ENCODE results near the gene LATS2.

The LATS2 gene

GRCh38 chr13:21015284-21015683 is 46.1 kb downstream of the LATS2 start:
- no peak for DNase-seq (ENCODE audit: low spot score)

GRCh38 chr13:21014502-21015170 is 46.8 kb downstream of the LATS2 start:
- DNase-seq (ENCODE audit: low spot score), result no peak

DNA sequence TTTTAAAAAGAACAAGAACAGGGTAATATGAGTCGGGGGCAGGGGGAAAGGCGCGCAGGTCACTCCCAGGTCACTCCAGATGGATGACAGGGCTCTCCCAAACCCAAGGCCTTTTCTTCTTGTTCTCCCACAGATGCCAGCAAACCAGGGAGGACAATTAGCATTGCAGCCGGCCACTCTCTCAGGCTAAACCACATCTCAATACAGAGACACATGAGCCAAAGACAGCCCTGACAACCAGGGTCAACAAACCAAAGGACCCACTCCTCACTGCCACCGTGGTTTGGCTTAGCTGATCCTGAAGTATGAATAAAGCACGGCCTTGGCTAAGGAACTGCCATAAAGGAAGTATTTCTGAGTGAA is 47.3 kb downstream of the LATS2 start:
- DNase-seq (ENCODE audit: low spot score), result no peak

DNA sequence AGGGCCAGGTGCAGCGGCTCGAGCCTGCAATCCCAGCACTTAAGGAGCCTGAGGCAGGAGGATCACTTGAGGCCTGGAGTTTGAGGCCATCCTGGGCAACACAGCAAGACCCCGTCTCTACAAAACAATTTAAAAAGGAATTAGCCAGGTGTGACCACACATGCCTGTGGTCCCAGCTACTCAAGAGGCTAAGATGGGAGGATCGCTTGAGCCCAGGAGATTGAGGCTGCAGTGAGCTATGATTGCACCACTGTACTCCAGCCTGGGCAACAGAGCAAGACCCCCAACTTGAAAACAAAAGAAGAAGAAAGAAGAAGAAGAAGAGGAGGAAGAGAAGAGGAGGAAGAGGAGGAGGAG is 47.7 kb downstream of the LATS2 start:
- no peak for DNase-seq (ENCODE audit: low spot score)

GRCh38 chr13:21012841-21013681 is 48.3 kb downstream of the LATS2 start:
- DNase-seq (ENCODE audit: low spot score), result no peak

GRCh38 chr13:21012211-21012610 is 49.2 kb downstream of the LATS2 start:
- DNase-seq (ENCODE audit: low spot score), result no peak

DNA sequence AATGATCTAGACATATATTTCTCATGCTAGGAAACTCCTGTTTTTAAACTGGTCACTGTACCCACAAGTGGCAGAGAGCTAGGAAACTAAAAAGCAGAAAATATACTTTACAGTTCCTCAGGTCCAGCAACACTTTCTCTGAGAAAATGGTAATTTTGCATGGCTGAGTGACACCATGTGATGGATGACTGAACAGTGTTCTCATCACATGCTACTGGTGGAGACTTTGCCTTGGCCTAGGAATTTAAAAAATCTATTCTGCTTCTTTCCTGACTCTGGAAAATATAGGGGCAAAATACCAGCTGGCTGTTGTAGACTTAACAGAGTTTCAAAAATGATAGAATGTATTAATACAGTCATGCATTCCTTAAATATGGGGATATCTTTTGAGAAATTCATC is 50.0 kb downstream of the LATS2 start:
- DNase-seq (ENCODE audit: low spot score), result no peak

DNA sequence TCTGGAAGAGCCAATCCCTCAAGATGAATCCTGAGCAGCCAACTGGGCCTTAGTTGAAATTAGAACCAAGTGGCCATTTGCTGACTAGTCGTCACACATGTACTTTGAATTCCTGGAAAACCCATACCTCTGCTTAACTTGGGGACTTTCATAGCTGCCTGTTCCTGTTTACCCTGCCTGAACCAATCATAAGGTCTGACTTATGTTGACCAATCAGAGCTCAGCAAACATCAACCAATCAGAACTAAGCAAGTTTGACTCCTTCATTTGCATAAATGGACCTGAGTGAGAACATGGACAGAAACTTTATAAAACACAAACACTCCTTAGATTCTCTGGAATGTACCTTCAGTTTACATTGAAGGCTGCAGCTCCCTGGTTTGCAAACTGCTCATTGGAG is 50.8 kb downstream of the LATS2 start:
- DNase-seq (ENCODE audit: low spot score), result no peak

GRCh38 chr13:21009036-21009435 is 52.4 kb downstream of the LATS2 start:
- peak; percentile 51 for DNase-seq (ENCODE audit: low spot score)

- DNase-seq (ENCODE audit: low spot score), result no peak
Observed at GRCh38 chr13:21008026-21008425, 53.4 kb downstream of the LATS2 start.

- DNase-seq (ENCODE audit: low spot score), result no peak
Observed at GRCh38 chr13:21006141-21007005, 55.0 kb downstream of the LATS2 start.

DNA sequence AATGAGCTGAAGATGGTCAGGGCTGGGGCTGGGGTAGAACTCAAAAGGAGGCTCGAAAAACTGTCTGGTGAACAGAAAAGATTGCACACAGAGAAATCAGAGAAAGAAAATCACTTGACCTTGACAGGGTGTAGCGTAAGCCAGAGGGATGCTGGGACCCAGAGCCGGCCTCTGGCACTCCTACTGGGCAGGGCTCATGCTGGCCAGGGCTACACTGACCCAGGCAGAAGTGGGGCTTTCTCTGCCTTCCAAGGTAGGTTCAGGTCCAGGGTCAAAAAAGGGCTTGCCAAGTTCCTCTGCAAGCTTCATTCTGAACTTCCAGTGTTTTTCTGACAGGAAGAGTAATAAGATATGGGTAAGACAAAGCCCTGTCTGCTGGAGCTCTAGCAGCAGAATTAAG is 56.2 kb downstream of the LATS2 start:
- DNase-seq (ENCODE audit: low spot score), result no peak

DNA sequence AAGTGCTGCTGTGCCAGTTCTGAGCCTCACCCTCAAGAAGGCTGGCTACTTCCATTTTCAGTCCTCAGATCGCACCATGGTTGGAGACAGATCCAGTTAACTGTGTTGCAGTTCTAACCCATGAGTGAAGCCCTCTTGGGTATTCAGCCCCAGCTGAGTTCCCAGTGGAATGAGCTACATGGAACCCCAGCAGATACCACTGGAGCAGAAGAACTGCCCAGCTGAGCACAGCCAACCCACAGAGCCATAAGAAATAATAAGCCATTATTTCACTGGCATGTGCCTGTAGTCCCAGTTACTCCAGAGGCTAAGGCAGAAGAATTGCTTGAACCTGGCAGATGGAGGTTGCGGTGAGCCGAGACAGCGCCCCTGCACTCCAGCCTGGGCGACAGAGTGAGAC is 59.9 kb downstream of the LATS2 start:
- no peak for DNase-seq (ENCODE audit: low spot score)

DNA sequence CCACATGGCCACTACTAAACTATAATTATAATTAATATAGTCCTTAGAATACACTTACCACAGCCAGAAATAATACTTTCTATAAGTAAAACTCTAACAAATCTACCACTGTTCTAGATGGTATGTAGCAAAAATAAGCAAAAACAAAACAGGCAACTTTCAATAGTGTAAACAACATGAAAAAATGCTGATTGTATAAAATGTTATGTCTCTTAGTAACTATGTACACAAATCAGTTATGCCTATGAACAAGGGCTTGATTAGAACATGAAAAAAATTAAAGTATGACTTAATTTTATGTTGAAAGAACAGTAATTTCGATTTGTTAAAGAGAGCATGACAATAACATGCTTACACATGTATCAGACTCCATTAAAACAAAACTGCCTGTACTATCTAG is 60.7 kb downstream of the LATS2 start:
- no peak for DNase-seq (ENCODE audit: low spot score)

- DNase-seq (ENCODE audit: low spot score), result no peak
Observed at GRCh38 chr13:20998649-20999415, 62.6 kb downstream of the LATS2 start.

- no peak for DNase-seq (ENCODE audit: low spot score)
Observed at GRCh38 chr13:20997301-20998161, 63.9 kb downstream of the LATS2 start.

GRCh38 chr13:20995245-20995838 is 66.0 kb downstream of the LATS2 start:
- no peak for DNase-seq (ENCODE audit: low spot score)

- DNase-seq (ENCODE audit: low spot score), result no peak
Observed at GRCh38 chr13:20994441-20994821, 67.0 kb downstream of the LATS2 start.

DNA sequence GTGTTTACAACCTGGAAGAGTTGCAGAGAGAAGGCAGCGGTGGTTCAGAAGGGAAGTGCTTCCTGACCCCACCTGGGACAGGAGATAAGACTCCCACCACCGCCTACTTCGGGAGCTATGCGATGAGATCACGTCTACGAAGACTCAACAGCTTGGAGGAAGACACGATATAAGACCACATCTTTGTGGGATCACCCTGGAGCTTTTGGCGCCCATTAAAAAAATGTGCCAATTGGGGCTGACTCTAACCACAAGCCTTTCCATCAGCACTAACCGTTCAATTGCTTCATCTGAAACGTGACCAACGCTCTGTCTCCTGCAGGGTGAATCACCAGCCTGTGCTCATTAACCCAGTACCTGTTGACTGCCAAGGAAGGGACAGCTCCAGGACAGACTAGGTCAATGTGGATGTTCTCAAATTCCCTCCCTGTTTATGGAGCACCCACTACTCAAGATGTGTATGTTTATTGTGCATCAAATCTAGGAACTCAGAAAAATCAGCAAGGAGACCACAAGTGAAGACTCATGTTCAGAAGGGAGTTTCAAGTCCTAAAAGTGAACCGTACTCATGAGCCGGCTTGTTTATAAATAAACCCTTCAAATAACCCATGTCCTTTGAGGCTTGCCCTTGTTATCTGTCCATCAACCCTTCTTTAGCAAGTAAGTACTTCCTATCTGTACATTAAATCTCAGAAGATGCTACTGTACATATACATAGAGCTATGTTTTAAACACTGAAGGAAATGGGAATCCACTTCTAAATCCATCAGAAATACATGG is 67.5 kb downstream of the LATS2 start:
- DNase-seq (ENCODE audit: low spot score), result no peak

- no peak for DNase-seq (ENCODE audit: low spot score)
Observed at GRCh38 chr13:20993211-20993610, 68.2 kb downstream of the LATS2 start.
